GM19452 (cell line): Measurements from ENCODE around the gene LBH.

Source experiments
- ATAC-seq: cut with Tn5 transposase; IDR thresholded peaks from one replicate; pipeline ENCODE4 v1.9.1; 2021; ENCODE audit not compliant: unreplicated experiment

LBH gene

GRCh38 chr2:30216157-30216556 lies 15.2 kb upstream of the LBH start:
- ATAC-seq = no peak

GRCh38 chr2:30217644-30218337 lies 13.5 kb upstream of the LBH start:
- no peak for ATAC-seq

- no peak for ATAC-seq
Observed at GRCh38 chr2:30218338-30218713, 13.0 kb upstream of the LBH start.

DNA sequence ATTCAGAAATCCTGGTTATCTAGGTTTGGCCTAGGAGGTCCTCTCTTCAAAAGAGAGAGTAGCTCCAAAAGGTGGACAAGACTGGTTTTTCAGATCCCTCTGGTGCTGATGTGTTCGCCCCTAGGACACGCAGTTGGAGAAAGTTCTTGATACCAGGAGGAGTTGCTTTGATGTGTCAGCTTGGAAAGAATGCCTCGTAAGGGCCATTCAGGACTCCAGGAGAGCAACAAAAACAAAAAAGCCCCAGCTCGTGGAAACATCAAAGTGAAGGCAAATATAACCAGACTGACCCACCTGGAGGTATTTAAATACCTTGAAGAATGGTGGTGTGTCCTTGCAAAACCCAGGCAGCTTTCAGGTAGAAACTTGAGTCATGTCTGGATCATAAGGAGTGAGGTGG lies 12.5 kb upstream of the LBH start:
- no peak for ATAC-seq

- ATAC-seq = no peak
Observed at GRCh38 chr2:30219886-30220875, 11.2 kb upstream of the LBH start.

- no peak for ATAC-seq
Observed at GRCh38 chr2:30221531-30221930, 9.8 kb upstream of the LBH start.

GRCh38 chr2:30222031-30222430 lies 9.3 kb upstream of the LBH start:
- no peak for ATAC-seq

- ATAC-seq = no peak
Observed at GRCh38 chr2:30222636-30223360, 8.5 kb upstream of the LBH start.

DNA sequence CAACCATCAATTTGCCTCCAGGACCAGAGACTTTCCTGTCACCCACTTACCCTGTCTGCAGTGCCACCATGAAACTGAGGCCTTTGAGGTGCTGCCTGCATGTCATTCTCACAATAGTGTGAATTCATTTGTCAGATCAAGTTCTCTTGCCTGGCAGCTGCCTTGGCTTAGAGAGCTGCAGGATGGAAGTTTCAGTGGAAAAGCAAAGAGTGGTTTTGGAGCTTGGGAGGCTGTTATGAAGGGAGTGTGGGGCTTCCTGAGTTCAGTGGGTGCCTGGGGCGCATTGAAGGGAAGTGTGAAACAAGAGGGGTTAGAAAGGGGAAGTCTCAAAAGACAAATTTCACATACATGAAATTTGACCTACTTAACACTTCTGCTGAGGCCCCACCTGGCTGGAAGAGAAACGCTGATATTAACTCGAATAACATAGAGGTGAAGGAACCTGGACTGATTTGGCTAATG lies 7.9 kb upstream of the LBH start:
- ATAC-seq = no peak

GRCh38 chr2:30224151-30224550 lies 7.2 kb upstream of the LBH start:
- ATAC-seq = no peak

DNA sequence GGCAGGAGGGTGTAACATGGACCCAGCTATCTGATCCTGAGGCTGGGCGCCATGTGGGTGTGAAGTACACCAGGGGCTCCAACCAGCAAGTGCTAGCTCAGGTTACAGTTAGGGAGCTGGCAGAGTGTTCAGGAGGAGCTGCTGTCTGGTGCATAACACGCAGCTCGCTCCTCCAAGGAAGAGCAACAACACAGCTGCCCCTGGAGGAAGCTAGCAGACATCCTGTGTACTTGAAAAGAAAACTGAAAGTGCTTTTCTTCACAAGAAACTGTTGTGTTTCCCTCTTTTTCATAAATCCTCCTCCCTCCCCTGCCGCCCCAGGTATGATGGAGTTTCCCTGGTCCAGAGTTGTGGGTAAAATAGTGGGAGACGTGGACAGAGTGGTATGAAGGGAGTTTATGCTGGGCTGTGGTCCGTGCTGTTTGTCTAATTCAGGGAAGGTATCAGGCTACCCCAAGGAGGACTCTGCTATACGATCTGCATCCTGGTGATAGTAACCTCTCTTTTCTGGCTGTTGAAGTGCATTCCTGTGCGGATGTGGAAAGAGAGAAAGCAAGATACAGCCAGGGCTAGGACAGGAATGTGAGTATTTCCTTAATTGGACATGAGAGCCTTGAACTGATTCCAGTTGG lies 6.1 kb upstream of the LBH start:
- no peak for ATAC-seq

GRCh38 chr2:30226144-30227032 lies 4.9 kb upstream of the LBH start:
- no peak for ATAC-seq

GRCh38 chr2:30229596-30229995 lies 1.7 kb upstream of the LBH start:
- ATAC-seq = no peak

- peak; percentile 16 for ATAC-seq
Observed at GRCh38 chr2:30230497-30231211, 680 bp upstream of the LBH start.

- peak; percentile 23 for ATAC-seq
Observed at GRCh38 chr2:30231996-30232800, 864 bp downstream of the LBH start.

DNA sequence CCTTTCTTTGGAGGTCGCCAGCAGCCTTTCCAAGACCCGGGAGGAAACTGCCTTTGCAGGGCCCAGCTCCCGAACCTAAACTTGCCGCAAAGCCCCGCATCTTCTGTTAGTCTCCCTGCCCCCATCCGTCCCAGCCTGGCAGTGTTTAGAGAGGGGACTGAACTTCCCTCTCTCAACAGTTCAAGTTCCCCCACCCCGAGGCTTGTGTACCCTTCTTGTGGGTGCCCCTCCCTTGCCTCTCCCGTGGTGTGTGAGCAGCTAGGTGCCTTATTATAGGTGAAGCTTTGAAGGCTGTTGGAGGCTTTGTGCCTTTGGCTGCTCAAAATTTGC lies 1.4 kb downstream of the LBH start:
- peak; percentile 5 for ATAC-seq

DNA sequence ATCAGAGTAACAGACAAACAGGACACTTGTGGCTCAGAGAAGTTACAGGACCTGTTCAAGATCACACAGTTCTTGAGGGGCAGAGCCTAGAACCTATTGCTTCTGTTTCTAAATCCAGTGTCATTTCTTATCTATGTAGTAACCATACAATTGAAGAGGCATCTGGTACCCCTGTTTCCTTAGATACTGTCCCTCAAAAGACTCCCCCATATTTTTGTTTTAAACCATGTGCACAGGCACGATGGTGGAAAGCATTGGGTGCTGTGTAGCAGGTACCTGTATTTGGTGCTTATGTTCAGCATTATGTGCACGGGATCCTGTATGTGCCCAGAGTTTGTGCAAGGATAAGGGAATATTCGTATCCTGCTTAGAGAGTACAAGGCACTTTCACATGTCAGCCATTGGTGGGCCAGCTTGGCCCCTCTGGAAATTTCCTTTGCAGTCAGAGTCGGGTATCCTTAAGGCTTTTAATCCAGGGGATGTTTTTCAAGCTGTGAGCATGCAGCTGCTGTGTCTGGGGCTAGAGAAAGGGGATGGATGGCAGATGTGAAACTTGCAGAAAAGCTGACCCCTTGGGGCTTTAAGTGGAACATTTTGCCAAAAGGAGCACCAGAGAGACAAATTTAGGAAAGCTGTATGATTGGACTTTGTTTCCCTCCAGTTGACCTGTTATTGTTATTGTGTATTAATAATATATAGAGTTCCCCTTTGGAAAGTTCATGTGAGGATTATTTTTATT lies 2.1 kb downstream of the LBH start:
- no peak for ATAC-seq
